H1 (cell line): ENCODE measurements around the gene PIK3R5. TPM values are rescaled to one million over a fixed set of nuclear protein-coding genes. Genes with fewer than 3 reads are reported as not detected.

Source experiments
- CTCF ChIA-PET: fragments of 300-600 bp; sonication (Branson Sonifier 250); formaldehyde crosslinking; loops from one replicate; lab custom pipeline; 2021; ENCODE audit not compliant: partially characterized antibody; lab: Charles Lee
- POLR2A ChIA-PET: fragments of 300-600 bp; sonication (Branson Sonifier 250); formaldehyde crosslinking; loops from one replicate; lab custom pipeline; 2021; ENCODE audit warnings: inconsistent platforms; ENCODE audit not compliant: partially characterized antibody; lab: Charles Lee
- DNase-seq, 2 experiments: peaks; one replicate each; pipeline versions ENCODE4 v3.0.0 to v3.0.0-alpha.2; 2010 to 2022; ENCODE audit warnings: low spot score in 2 of 2, low read depth in 1 of 2, mixed read lengths in 1 of 2
- FAIRE-seq: peaks from 2 replicates; lab custom pipeline; 2011; peaks lifted over from hg19 to GRCh38; lab: Jason Lieb, UNC
- H2AFZ ChIP-seq: 2 replicates; pipeline ENCODE4 v1.8.1; 2012; ENCODE audit warnings: low read length, inconsistent platforms
- H2AK5ac ChIP-seq: 2 replicates; pipeline ENCODE4 v1.6.1; 2013; ENCODE audit warnings: low read depth, low read length
- H2BK120ac ChIP-seq: replicated peaks from 2 replicates; pipeline ENCODE3; 2013; ENCODE audit warnings: low read depth, low read length, inconsistent platforms
- H2BK12ac ChIP-seq: 2 replicates; pipeline ENCODE4 v1.6.1; 2013; ENCODE audit warnings: low read depth, low read length
- H2BK15ac ChIP-seq: 2 replicates; pipeline ENCODE4 v1.6.1; 2013; ENCODE audit warnings: low read length
- H2BK20ac ChIP-seq: 2 replicates; pipeline ENCODE4 v1.6.1; 2013; ENCODE audit warnings: low read length
- H2BK5ac ChIP-seq: 2 replicates; pipeline ENCODE4 v1.6.1; 2013; ENCODE audit warnings: low read depth, low read length
- H3K14ac ChIP-seq: 2 replicates; pipeline ENCODE4 v1.6.1; 2013; ENCODE audit warnings: inconsistent platforms; ENCODE audit not compliant: insufficient read length
- H3K18ac ChIP-seq: 2 replicates; pipeline ENCODE4 v1.6.1; 2013; ENCODE audit warnings: low read length; ENCODE audit errors: extremely low read depth
- H3K23ac ChIP-seq: 2 replicates; pipeline ENCODE4 v1.6.1; 2013; ENCODE audit warnings: inconsistent platforms; ENCODE audit not compliant: insufficient read length
- H3K23me2 ChIP-seq: 2 replicates; pipeline ENCODE4 v1.6.1; 2013; ENCODE audit warnings: low read depth, low read length
- H3K27ac ChIP-seq: 2 replicates; pipeline ENCODE4 v1.6.1; 2011; ENCODE audit warnings: low read depth, low read length, inconsistent platforms
- H3K27me3 ChIP-seq, 4 experiments: replicated peaks in 1 of 4; 1 replicate in 1 of 4; 2 replicates in 3 of 4; pipeline versions ENCODE4 v1.6.1 to v1.8.1; 2011 to 2013; ENCODE audit warnings: low read length in 3 of 4, mild to moderate bottlenecking in 3 of 4, inconsistent platforms in 2 of 4, mixed read lengths in 2 of 4, moderate library complexity in 1 of 4; ENCODE audit not compliant: control insufficient read depth in 3 of 4, insufficient read depth in 3 of 4; ENCODE audit errors: extremely low read depth in 1 of 4
- H3K36me3 ChIP-seq, 4 experiments: 2 replicates each; pipeline versions ENCODE4 v1.6.1 to v1.8.1; 2011 to 2013; ENCODE audit warnings: mild to moderate bottlenecking in 4 of 4, low read length in 3 of 4, moderate library complexity in 2 of 4, control low read depth in 1 of 4, inconsistent platforms in 1 of 4; ENCODE audit not compliant: insufficient read depth in 4 of 4, control insufficient read depth in 2 of 4
- H3K4ac ChIP-seq: replicated peaks from 2 replicates; pipeline ENCODE3; 2013; ENCODE audit warnings: low read length, low read depth, mixed read lengths, inconsistent platforms; ENCODE audit not compliant: insufficient read length
- H3K4me1 ChIP-seq, 4 experiments: replicated peaks in 1 of 4; 1 replicate in 1 of 4; 2 replicates in 3 of 4; pipeline versions ENCODE4 v1.6.1 to v1.8.1; 2011 to 2013; ENCODE audit warnings: low read length in 3 of 4, inconsistent platforms in 2 of 4, mixed read lengths in 1 of 4; ENCODE audit not compliant: insufficient read depth in 4 of 4, control insufficient read depth in 3 of 4
- H3K4me2 ChIP-seq, 2 experiments: 2 replicates each; pipeline versions ENCODE4 v1.6.1 to v1.8.1; 2011 to 2013; ENCODE audit warnings: low read depth in 2 of 2, low read length in 2 of 2, control low read depth in 1 of 2, inconsistent platforms in 1 of 2, mild to moderate bottlenecking in 1 of 2; ENCODE audit not compliant: insufficient read depth in 1 of 2
- H3K4me3 ChIP-seq, 4 experiments: fragments of 200-600, 300-600 bp in 1 of 4; sonication (generic), shearing (Covaris generic), sonication (Bioruptor Twin) in 1 of 4; 2 replicates each; pipeline versions ENCODE4 v1.5.1 to v1.8.1; 2011 to 2016; ENCODE audit warnings: low read length in 4 of 4, low read depth in 3 of 4, control low read depth in 2 of 4, inconsistent platforms in 2 of 4, mild to moderate bottlenecking in 2 of 4, mixed read lengths in 1 of 4, moderate library complexity in 1 of 4; ENCODE audit not compliant: insufficient read depth in 2 of 4; ENCODE audit errors: extremely low read depth in 1 of 4
- H3K56ac ChIP-seq: replicated peaks from 2 replicates; pipeline ENCODE3; 2013; ENCODE audit warnings: low read depth, mild to moderate bottlenecking, mixed read lengths, low read length, inconsistent platforms; ENCODE audit not compliant: insufficient read length
- H3K79me1 ChIP-seq: 2 replicates; pipeline ENCODE4 v1.6.1; 2013; ENCODE audit warnings: low read depth, low read length, control low read depth
- H3K79me2 ChIP-seq, 2 experiments: 2 replicates each; pipeline versions ENCODE4 v1.6.1 to v1.8.1; 2012 to 2013; ENCODE audit warnings: low read length in 2 of 2, mild to moderate bottlenecking in 2 of 2, inconsistent platforms in 1 of 2; ENCODE audit not compliant: insufficient read depth in 2 of 2, control insufficient read depth in 1 of 2
- H3K9ac ChIP-seq, 4 experiments: replicated peaks in 1 of 4; 1 replicate in 1 of 4; 2 replicates in 3 of 4; pipeline versions ENCODE4 v1.6.1 to v1.8.1; 2011 to 2013; ENCODE audit warnings: low read depth in 3 of 4, low read length in 3 of 4, control low read depth in 2 of 4, mild to moderate bottlenecking in 2 of 4, moderate library complexity in 2 of 4, inconsistent platforms in 1 of 4; ENCODE audit errors: extremely low read depth in 1 of 4
- H3K9me3 ChIP-seq, 2 experiments: 2 replicates each; pipeline versions ENCODE4 v1.6.1 to v1.8.1; 2012 to 2013; ENCODE audit warnings: mild to moderate bottlenecking in 2 of 2, moderate library complexity in 2 of 2, control low read depth in 1 of 2, inconsistent platforms in 1 of 2, low read depth in 1 of 2, low read length in 1 of 2, mixed read lengths in 1 of 2; ENCODE audit not compliant: insufficient read depth in 2 of 2
- H4K20me1 ChIP-seq, 2 experiments: replicated peaks in 1 of 2; 2 replicates each; pipeline versions ENCODE3 to v1.8.1; 2011 to 2013; ENCODE audit warnings: inconsistent platforms in 2 of 2, low read length in 2 of 2, mild to moderate bottlenecking in 1 of 2; ENCODE audit not compliant: insufficient read depth in 2 of 2, control insufficient read depth in 1 of 2
- H4K5ac ChIP-seq: 2 replicates; pipeline ENCODE4 v1.6.1; 2013; ENCODE audit warnings: low read length, low read depth, mixed read lengths, inconsistent platforms; ENCODE audit not compliant: insufficient read length
- H4K8ac ChIP-seq: 2 replicates; pipeline ENCODE4 v1.8.0; 2013; ENCODE audit warnings: mild to moderate bottlenecking, moderate library complexity, low read length, inconsistent platforms; ENCODE audit not compliant: insufficient read depth; ENCODE audit errors: extremely low read depth
- H4K91ac ChIP-seq: replicated peaks from 2 replicates; pipeline ENCODE3; 2013; ENCODE audit warnings: low read length, mixed read lengths, inconsistent platforms; ENCODE audit not compliant: insufficient read length
- CREB1 ChIP-seq: IDR thresholded peaks from 2 replicates; pipeline ENCODE4 v1.6.1; 2012; ENCODE audit warnings: inconsistent platforms
- EP300 ChIP-seq, 2 experiments: IDR thresholded peaks; 1 replicate in 1 of 2; 2 replicates in 1 of 2; pipeline ENCODE4 v1.6.1; 2011 to 2012; ENCODE audit warnings: low read depth in 2 of 2, low read length in 2 of 2, mild to moderate bottlenecking in 2 of 2, borderline replicate concordance in 1 of 2, inconsistent platforms in 1 of 2, moderate library complexity in 1 of 2
- FOSL1 ChIP-seq: IDR thresholded peaks from 2 replicates; pipeline ENCODE4 v1.6.1; 2011; ENCODE audit warnings: mild to moderate bottlenecking, low read depth, low read length, moderate library complexity; ENCODE audit not compliant: insufficient read depth
- JUN ChIP-seq: IDR thresholded peaks from 2 replicates; pipeline ENCODE4 v1.6.1; 2011; ENCODE audit warnings: low read depth, mild to moderate bottlenecking, improper control_type of control experiment, low read length
- NRF1 ChIP-seq: IDR thresholded peaks from 2 replicates; pipeline ENCODE4 v1.6.1; 2011; ENCODE audit warnings: mild to moderate bottlenecking, low read depth, low read length, improper control_type of control experiment
- PHF8 ChIP-seq: fragments of 200-600 bp; sonication (generic); conservative IDR thresholded peaks from 2 replicates; pipeline ENCODE4 v1.7.1; 2012; ENCODE audit warnings: low read depth, mild to moderate bottlenecking, inconsistent platforms, low read length, moderate library complexity
- POLR2A ChIP-seq, 2 experiments: IDR thresholded peaks; 1 replicate in 1 of 2; 2 replicates in 1 of 2; pipeline ENCODE4 v1.6.1; 2011; ENCODE audit warnings: low read depth in 2 of 2, low read length in 2 of 2, mild to moderate bottlenecking in 2 of 2; ENCODE audit errors: control extremely low read depth in 1 of 2
- RAD21 ChIP-seq, 2 experiments: IDR thresholded peaks in 1 of 2; conservative IDR thresholded peaks in 1 of 2; 2 replicates each; pipeline ENCODE4 v1.6.1; 2011; ENCODE audit warnings: low read depth in 2 of 2, low read length in 2 of 2, improper control_type of control experiment in 1 of 2, inconsistent platforms in 1 of 2, mild to moderate bottlenecking in 1 of 2, moderate library complexity in 1 of 2
- RBBP5 ChIP-seq: IDR thresholded peaks from 2 replicates; pipeline ENCODE4 v1.7.1; 2012; ENCODE audit warnings: low read depth, mild to moderate bottlenecking, inconsistent platforms, low read length, moderate library complexity, borderline replicate concordance
- RNF2 ChIP-seq: fragments of 200-900, 300-1000 bp; sonication (generic); IDR thresholded peaks from 2 replicates; pipeline ENCODE4 v1.7.1; 2016; ENCODE audit warnings: borderline replicate concordance, low read depth, mild to moderate bottlenecking, antibody characterized with exemption, low read length; ENCODE audit not compliant: poor library complexity, severe bottlenecking; ENCODE audit errors: missing control alignments
- SIX5 ChIP-seq: IDR thresholded peaks from 2 replicates; pipeline ENCODE4 v1.6.1; 2011; ENCODE audit warnings: mild to moderate bottlenecking, low read depth, low read length
- SP2 ChIP-seq: IDR thresholded peaks from 2 replicates; pipeline ENCODE4 v1.6.1; 2012; ENCODE audit warnings: mild to moderate bottlenecking, low read length, inconsistent platforms
- SRF ChIP-seq: IDR thresholded peaks from 2 replicates; pipeline ENCODE4 v1.6.1; 2011; ENCODE audit warnings: mild to moderate bottlenecking, low read depth, low read length, moderate library complexity
- TEAD4 ChIP-seq: IDR thresholded peaks from 2 replicates; pipeline ENCODE4 v1.6.1; 2012; ENCODE audit warnings: low read depth, low read length, inconsistent platforms, mixed read lengths
- WGBS, 2 experiments: shearing (Covaris generic) in 1 of 2; methylation state at CpG; one replicate each; pipeline versions ENCODE4 v1.1.6 to v1.1.7; 2013 to 2015; ENCODE audit warnings: low lambda C conversion rate in 2 of 2, mixed read lengths in 2 of 2, inconsistent platforms in 1 of 2, low coverage in 1 of 2, missing lambda C conversion rate in 1 of 2; ENCODE audit not compliant: insufficient replicate concordance in 2 of 2, insufficient coverage in 1 of 2, insufficient read length in 1 of 2; ENCODE audit errors: extremely low coverage in 1 of 2, missing lambda C conversion rate in 1 of 2; 5-methylcytosine and 5-hydroxymethylcytosine counted together
- polyA plus RNA-seq, 7 experiments: library from polyadenylated mRNA; depleted of rRNA in 3 of 7; stranded (reverse) in 5 of 7; unstranded in 2 of 7; fragments of >200 nt in 5 of 7; fragments of 200-250 nt in 2 of 7; gene quantifications; 1 replicate in 5 of 7; 2 replicates in 1 of 7; 4 replicates in 1 of 7; pipeline versions ENCODE4 v1.2.1 to v1.2.3, GENCODE V29; 2011 to 2013; ENCODE audit warnings: missing spikeins in 2 of 7, mixed read lengths in 2 of 7
- total RNA-seq: library from RNA; stranded (reverse); fragmentation: NEBNext Ultra II Directional; extraction: Animal tissue kit (Norgen Biotek cat#: 25700); gene quantifications from 2 replicates; pipeline ENCODE4 v1.2.1, GENCODE V29; 2021

The PIK3R5 gene
- total and polyA plus RNA-seq, 2 of the 8 experiments (the other 6 are each of a cell fraction or from before 2014, with no cell fraction given), result 2.7 to 4.3 TPM

DNA sequence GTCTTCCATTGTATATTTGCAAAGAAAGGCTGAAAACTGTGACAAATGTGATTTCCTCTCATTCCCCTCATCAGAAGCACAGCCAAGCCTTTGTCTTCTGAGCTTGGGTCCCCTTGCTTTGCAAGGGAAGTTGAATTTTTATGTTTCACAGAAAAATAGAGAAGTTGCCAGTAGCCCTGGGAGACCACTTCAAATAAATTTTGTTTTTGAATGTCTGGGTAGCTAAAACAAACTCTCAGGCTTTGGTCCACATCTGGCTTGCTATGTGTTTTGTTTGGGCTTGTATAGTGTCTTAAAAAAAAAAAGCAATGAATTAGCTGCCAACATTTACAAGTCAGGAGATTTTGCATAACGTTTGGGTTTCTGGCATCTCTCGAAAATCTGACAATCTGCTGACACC is 122.2 kb downstream of the PIK3R5 start:
- Histone ChIP-seq H3K23me2 (no peaks in the 10 kb centered on the region), H3K56ac (no peak overlapping the region), H4K5ac (no peak overlapping the region), H3K36me3 (no peaks in the 10 kb centered on the region), H3K27ac (no peak overlapping the region), H3K27me3 (no peaks in the 10 kb centered on the region), H3K9ac (no peak overlapping the region), H3K18ac (no peak overlapping the region), H4K20me1 (no peaks in the 10 kb centered on the region), H4K91ac (no peak overlapping the region), H3K79me2 (no peaks in the 10 kb centered on the region), H3K14ac (no peak overlapping the region), H2AK5ac (no peak overlapping the region), H2BK20ac (no peak overlapping the region), H3K4me3 (no peak overlapping the region), H2BK120ac (no peak overlapping the region), H4K8ac (no peak overlapping the region), H3K79me1 (no peaks in the 10 kb centered on the region), H3K4me1 (peaks cover 0 to 3% (median 0%) of the 10 kb centered on the region in 4 experiments; a peak in 3 of 7 replicates), H3K4me2 (no peak overlapping the region), H2AFZ (no peak overlapping the region), H3K23ac (no peak overlapping the region), H2BK15ac (no peak overlapping the region), H3K4ac (no peak overlapping the region), H3K9me3 (no peaks in the 10 kb centered on the region), H2BK5ac (no peak overlapping the region), H2BK12ac (no peak overlapping the region)
- ChIA-PET CTCF (interaction anchor here (0.9 to 3.1 kb wide), 8 partner anchors 10 to 51 kb away, joined by 3 to 15 read pairs (median 6); no protein-coding TSS in a partner anchor), POLR2A (interaction anchor here (1.5 kb wide), 1 partner anchor 10 kb away, joined by 3 read pairs; no protein-coding TSS in a partner anchor)
- WGBS, 2 experiments, result 65% methylated on average over 2 of the region's 2 CpGs; no CpG with 5 or more reads in 1 of the 2 experiments
- DNase-seq, result no peak
- TF ChIP-seq NRF1 (no peak), SP2 (no peak), RBBP5 (no peak), CREB1 (no peak), RNF2 (no peak), POLR2A (IDR thresholded peaks at IDR 0.05; ENCODE audit: control extremely low read depth in 1 of 2, low read depth in 2 of 2, low read length in 2 of 2) (no peak), RAD21 (IDR thresholded peaks at IDR 0.05 in 1 of 2, conservative IDR thresholded peaks at IDR 0.05 in 1 of 2; ENCODE audit: low read depth in 2 of 2, low read length in 2 of 2) (no peak), SIX5 (no peak), JUN (no peak), TEAD4 (no peak), FOSL1 (no peak), SRF (no peak), PHF8 (no peak), EP300 (IDR thresholded peaks at IDR 0.05; ENCODE audit: borderline replicate concordance in 1 of 2, low read depth in 2 of 2, low read length in 2 of 2) (no peak)
- no peak for FAIRE-seq
